Ovary (tissue), 9 donors: ENCODE measurements around the gene TCF4. TPM values are rescaled to one million over a fixed set of nuclear protein-coding genes. Genes with fewer than 3 reads are reported as not detected.

Source experiments
- DNase-seq, 5 donors: peaks; one replicate each; pipeline ENCODE4 v3.0.0-alpha.2; 2019 to 2020
- H3K27ac ChIP-seq, 2 donors: fragments of 200-600 bp; one replicate each; pipeline versions ENCODE4 v1.5.1 to v1.8.0; 2019 to 2022
- H3K27me3 ChIP-seq: fragments of 200-600 bp; one replicate; pipeline ENCODE4 v1.8.0; 2022
- H3K36me3 ChIP-seq: fragments of 200-600 bp; sonication (generic); one replicate; pipeline ENCODE4 v1.5.1; 2019
- H3K4me1 ChIP-seq: one replicate; pipeline ENCODE4 v1.8.1; 2013; ENCODE audit warnings: mild to moderate bottlenecking, moderate library complexity; ENCODE audit not compliant: insufficient read depth
- H3K4me3 ChIP-seq: fragments of 200-600 bp; sonication (generic); one replicate; pipeline ENCODE4 v1.5.1; 2017
- H3K9me3 ChIP-seq, 2 donors: fragments of 200-600 bp in 1 of 2; sonication (generic) in 1 of 2; one replicate each; pipeline versions ENCODE4 v1.5.1 to v1.8.1; 2013 to 2019; ENCODE audit warnings: mild to moderate bottlenecking in 1 of 2, moderate library complexity in 1 of 2
- CTCF ChIP-seq, 3 donors: fragments of 450-650 bp in 2 of 3; fragments of 200-600 bp in 1 of 3; IDR thresholded peaks; one replicate each; pipeline versions ENCODE4 v1.5.1 to v1.8.0; 2016 to 2022; ENCODE audit warnings: antibody characterized with exemption in 3 of 3, mild to moderate bottlenecking in 1 of 3
- EP300 ChIP-seq: sonication (generic); formaldehyde crosslinking; IDR thresholded peaks from one replicate; pipeline ENCODE4 v1.6.1; 2017; ENCODE audit warnings: antibody characterized with exemption
- POLR2A ChIP-seq: fragments of 450-650 bp; IDR thresholded peaks from one replicate; pipeline ENCODE4 v1.6.1; 2017; ENCODE audit warnings: antibody characterized with exemption, mild to moderate bottlenecking, moderate library complexity
- WGBS, 3 donors: extraction: QIAGEN DNeasy Blood & Tissue Kit in 1 of 3; methylation state at CpG; one replicate each; pipeline versions ENCODE4 v1.1.5 to v1.1.7; 2013 to 2017; 5-methylcytosine and 5-hydroxymethylcytosine counted together
- intact Hi-C, 4 donors: fragments of 100-400 bp; cut with DNase I; formaldehyde crosslinking; loops; one replicate each; pipeline versions ENCODE4 v1.11.0 to v1.15.1; 2022 to 2023
- polyA plus RNA-seq, 2 donors: library from polyadenylated mRNA; stranded (reverse); fragments of 200-250 nt in 1 of 2; fragments of 350-450 nt in 1 of 2; fragmentation: Illumina TruSeq in 1 of 2; extraction: RNeasy Lipid Tissue Mini Kit (QIAGEN cat#74804) in 1 of 2; gene quantifications; one replicate each; pipeline ENCODE4 v1.2.3, GENCODE V29; 2013 to 2014
- total RNA-seq, 7 donors: library from RNA; depleted of rRNA in 2 of 7; stranded (reverse); fragments of >200 nt in 2 of 7; fragmentation: NEBNext Ultra II Directional in 3 of 7; extraction: Animal tissue kit (Norgen Biotek cat#: 25700) in 3 of 7; gene quantifications; one replicate each; pipeline versions ENCODE4 v1.1.0 to v1.2.4, GENCODE V29; 2016 to 2023
- donor health status: DM: no; HTN: no; CAD: no; lungs with moderate emphysema.
- donor health status: DM: no; HTN: no; CAD: no.
- donor health status: Bipolar disorder and iron deficiency.
- donor health status: DM: yes; HTN: yes; CAD: no.
- donor health status: DM: no; HTN: no; CAD: no.
- donor health status: DM: yes; HTN: yes; CAD: no.

Gene TCF4
- total and polyA plus RNA-seq, 9 donors: 36.5 to 131 (median 112) TPM

- Histone ChIP-seq H3K9me3 (no peaks in the 10 kb centered on the region), H3K27ac (no peak overlapping the region), H3K27me3 (no peaks in the 10 kb centered on the region), H3K36me3 (no peaks in the 10 kb centered on the region), H3K4me1 (peaks cover 6% of the 10 kb centered on the region), H3K4me3 (no peak overlapping the region)
- no peak for DNase-seq
- WGBS, 3 donors: 89 to 95% (median 91%) methylated on average over 1 of the region's 1 CpG
- intact Hi-C loops: no loop called here
- TF ChIP-seq EP300 (no peak), POLR2A (no peak), CTCF (IDR thresholded peaks at IDR 0.05) (no peak)
Measured at GRCh38 chr18:55317324-55317723, 270.7 kb downstream of the TCF4 start.

DNA sequence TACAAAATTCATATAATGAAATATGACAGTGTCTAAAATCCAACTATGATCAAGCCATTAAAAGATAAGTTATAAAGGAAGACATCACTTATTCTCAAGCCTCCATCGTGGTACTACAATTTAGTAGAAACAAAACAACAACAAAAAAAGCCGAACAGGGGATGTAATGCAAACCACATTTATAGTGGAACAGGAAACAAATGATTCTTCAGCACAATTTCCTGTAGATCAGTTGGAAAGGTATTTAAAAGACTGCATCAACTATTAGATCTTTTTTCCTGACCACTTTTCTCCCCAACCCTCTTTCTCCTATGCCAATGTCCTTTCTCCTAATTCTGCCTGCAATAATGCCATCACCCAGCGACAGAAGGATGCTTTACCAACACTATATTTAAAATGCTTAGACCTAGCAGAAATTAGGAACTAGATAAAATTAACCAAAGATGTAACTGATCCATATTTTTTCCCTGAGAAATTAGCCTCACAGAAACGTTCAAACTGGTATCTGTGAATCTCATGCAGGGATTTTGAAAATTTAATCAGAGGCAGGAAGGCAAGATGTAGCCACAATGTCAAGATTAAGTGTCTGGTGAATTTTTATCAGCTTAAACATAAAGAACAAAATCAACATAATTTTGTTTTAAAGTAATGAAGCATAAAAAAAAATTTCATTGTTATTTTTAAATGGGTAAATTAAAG lies 271.4 kb downstream of the TCF4 start:
- Histone ChIP-seq H3K4me3 (no peak overlapping the region), H3K4me1 (peaks cover 6% of the 10 kb centered on the region), H3K36me3 (no peaks in the 10 kb centered on the region), H3K9me3 (no peaks in the 10 kb centered on the region), H3K27ac (no peak overlapping the region), H3K27me3 (no peaks in the 10 kb centered on the region)
- DNase-seq: no peak
- 61 to 67% (median 63%) methylated on average over 4 of the region's 4 CpGs for whole genome bisulfite sequencing, 3 donors
- no peak for TF ChIP-seq CTCF (IDR thresholded peaks at IDR 0.05)
- no peak for TF ChIP-seq POLR2A
- TF ChIP-seq EP300: no peak
- intact Hi-C loops: no loop called here

- Histone ChIP-seq H3K36me3 (no peaks in the 10 kb centered on the region), H3K27ac (no peak overlapping the region), H3K9me3 (no peaks in the 10 kb centered on the region), H3K4me1 (peaks cover 6% of the 10 kb centered on the region), H3K4me3 (no peak overlapping the region), H3K27me3 (no peaks in the 10 kb centered on the region)
- TF ChIP-seq POLR2A: no peak
- TF ChIP-seq CTCF (IDR thresholded peaks at IDR 0.05): no peak
- no peak for TF ChIP-seq EP300
- DNase-seq: no peak
- intact Hi-C loops: loop anchor here in 1 of 4 donors (5.0 kb wide), 1 partner anchor 52 kb away; no protein-coding TSS in a partner anchor
Measured at GRCh38 chr18:55314615-55315237, 273.3 kb downstream of the TCF4 start.

DNA sequence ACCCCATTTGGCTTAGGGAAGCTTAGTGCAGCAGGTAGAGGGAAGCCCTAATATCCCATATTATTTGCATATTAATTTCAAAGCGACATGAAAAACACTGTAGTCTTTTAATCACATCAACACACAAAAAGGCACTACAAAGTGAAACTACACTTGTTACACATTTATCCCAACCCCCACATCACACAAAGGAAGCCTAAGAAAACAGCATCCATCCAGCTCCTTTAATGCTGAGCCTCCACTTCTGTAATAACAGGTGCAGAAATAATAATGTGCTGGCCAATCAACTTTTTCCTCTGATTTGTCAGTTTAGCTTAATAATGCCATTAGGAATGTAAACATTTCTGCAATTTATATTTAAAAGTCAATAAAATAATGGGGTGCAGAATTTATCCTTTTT lies 274.0 kb downstream of the TCF4 start:
- peaks cover 7% of the 10 kb centered on the region for H3K4me1 ChIP-seq
- H3K36me3 ChIP-seq: no peaks in the 10 kb centered on the region
- 72 to 85% (median 79%) methylated on average over 1 of the region's 1 CpG for WGBS, 3 donors
- intact Hi-C loops: loop anchor here in 1 of 4 donors (5.0 kb wide), 1 partner anchor 52 kb away; no protein-coding TSS in a partner anchor
- TF ChIP-seq CTCF (IDR thresholded peaks at IDR 0.05) (no peak), EP300 (no peak), POLR2A (no peak)
- H3K27ac ChIP-seq: no peak overlapping the region
- H3K27me3 ChIP-seq: no peaks in the 10 kb centered on the region
- no peaks in the 10 kb centered on the region for H3K9me3 ChIP-seq
- no peak overlapping the region for H3K4me3 ChIP-seq
- no peak for DNase-seq
